H1 (cell line): Measurements from ENCODE around the gene TRAPPC2. TPM values are rescaled to one million over a fixed set of nuclear protein-coding genes. Genes with fewer than 3 reads are reported as not detected.

Source experiments
- CTCF ChIA-PET: fragments of 300-600 bp; sonication (Branson Sonifier 250); formaldehyde crosslinking; loops from one replicate; lab custom pipeline; 2021; ENCODE audit not compliant: partially characterized antibody; lab: Charles Lee
- POLR2A ChIA-PET: fragments of 300-600 bp; sonication (Branson Sonifier 250); formaldehyde crosslinking; loops from one replicate; lab custom pipeline; 2021; ENCODE audit warnings: inconsistent platforms; ENCODE audit not compliant: partially characterized antibody; lab: Charles Lee
- DNase-seq, 2 experiments: peaks; one replicate each; pipeline versions ENCODE4 v3.0.0 to v3.0.0-alpha.2; 2010 to 2022; ENCODE audit warnings: low spot score in 2 of 2, low read depth in 1 of 2, mixed read lengths in 1 of 2
- FAIRE-seq: peaks from 2 replicates; lab custom pipeline; 2011; peaks lifted over from hg19 to GRCh38; lab: Jason Lieb, UNC
- H2AFZ ChIP-seq: 2 replicates; pipeline ENCODE4 v1.8.1; 2012; ENCODE audit warnings: low read length, inconsistent platforms
- H2AK5ac ChIP-seq: 2 replicates; pipeline ENCODE4 v1.6.1; 2013; ENCODE audit warnings: low read depth, low read length
- H2BK120ac ChIP-seq: replicated peaks from 2 replicates; pipeline ENCODE3; 2013; ENCODE audit warnings: low read depth, low read length, inconsistent platforms
- H2BK12ac ChIP-seq: 2 replicates; pipeline ENCODE4 v1.6.1; 2013; ENCODE audit warnings: low read depth, low read length
- H2BK15ac ChIP-seq: 2 replicates; pipeline ENCODE4 v1.6.1; 2013; ENCODE audit warnings: low read length
- H2BK20ac ChIP-seq: 2 replicates; pipeline ENCODE4 v1.6.1; 2013; ENCODE audit warnings: low read length
- H2BK5ac ChIP-seq: 2 replicates; pipeline ENCODE4 v1.6.1; 2013; ENCODE audit warnings: low read depth, low read length
- H3K14ac ChIP-seq: 2 replicates; pipeline ENCODE4 v1.6.1; 2013; ENCODE audit warnings: inconsistent platforms; ENCODE audit not compliant: insufficient read length
- H3K18ac ChIP-seq: 2 replicates; pipeline ENCODE4 v1.6.1; 2013; ENCODE audit warnings: low read length; ENCODE audit errors: extremely low read depth
- H3K23ac ChIP-seq: 2 replicates; pipeline ENCODE4 v1.6.1; 2013; ENCODE audit warnings: inconsistent platforms; ENCODE audit not compliant: insufficient read length
- H3K23me2 ChIP-seq: 2 replicates; pipeline ENCODE4 v1.6.1; 2013; ENCODE audit warnings: low read depth, low read length
- H3K27ac ChIP-seq: 2 replicates; pipeline ENCODE4 v1.6.1; 2011; ENCODE audit warnings: low read depth, low read length, inconsistent platforms
- H3K27me3 ChIP-seq, 4 experiments: replicated peaks in 1 of 4; 1 replicate in 1 of 4; 2 replicates in 3 of 4; pipeline versions ENCODE4 v1.6.1 to v1.8.1; 2011 to 2013; ENCODE audit warnings: low read length in 3 of 4, mild to moderate bottlenecking in 3 of 4, inconsistent platforms in 2 of 4, mixed read lengths in 2 of 4, moderate library complexity in 1 of 4; ENCODE audit not compliant: control insufficient read depth in 3 of 4, insufficient read depth in 3 of 4; ENCODE audit errors: extremely low read depth in 1 of 4
- H3K36me3 ChIP-seq, 4 experiments: 2 replicates each; pipeline versions ENCODE4 v1.6.1 to v1.8.1; 2011 to 2013; ENCODE audit warnings: mild to moderate bottlenecking in 4 of 4, low read length in 3 of 4, moderate library complexity in 2 of 4, control low read depth in 1 of 4, inconsistent platforms in 1 of 4; ENCODE audit not compliant: insufficient read depth in 4 of 4, control insufficient read depth in 2 of 4
- H3K4ac ChIP-seq: replicated peaks from 2 replicates; pipeline ENCODE3; 2013; ENCODE audit warnings: low read length, low read depth, mixed read lengths, inconsistent platforms; ENCODE audit not compliant: insufficient read length
- H3K4me1 ChIP-seq, 4 experiments: replicated peaks in 1 of 4; 1 replicate in 1 of 4; 2 replicates in 3 of 4; pipeline versions ENCODE4 v1.6.1 to v1.8.1; 2011 to 2013; ENCODE audit warnings: low read length in 3 of 4, inconsistent platforms in 2 of 4, mixed read lengths in 1 of 4; ENCODE audit not compliant: insufficient read depth in 4 of 4, control insufficient read depth in 3 of 4
- H3K4me2 ChIP-seq, 2 experiments: 2 replicates each; pipeline versions ENCODE4 v1.6.1 to v1.8.1; 2011 to 2013; ENCODE audit warnings: low read depth in 2 of 2, low read length in 2 of 2, control low read depth in 1 of 2, inconsistent platforms in 1 of 2, mild to moderate bottlenecking in 1 of 2; ENCODE audit not compliant: insufficient read depth in 1 of 2
- H3K4me3 ChIP-seq, 4 experiments: fragments of 200-600, 300-600 bp in 1 of 4; sonication (generic), shearing (Covaris generic), sonication (Bioruptor Twin) in 1 of 4; 2 replicates each; pipeline versions ENCODE4 v1.5.1 to v1.8.1; 2011 to 2016; ENCODE audit warnings: low read length in 4 of 4, low read depth in 3 of 4, control low read depth in 2 of 4, inconsistent platforms in 2 of 4, mild to moderate bottlenecking in 2 of 4, mixed read lengths in 1 of 4, moderate library complexity in 1 of 4; ENCODE audit not compliant: insufficient read depth in 2 of 4; ENCODE audit errors: extremely low read depth in 1 of 4
- H3K56ac ChIP-seq: replicated peaks from 2 replicates; pipeline ENCODE3; 2013; ENCODE audit warnings: low read depth, mild to moderate bottlenecking, mixed read lengths, low read length, inconsistent platforms; ENCODE audit not compliant: insufficient read length
- H3K79me1 ChIP-seq: 2 replicates; pipeline ENCODE4 v1.6.1; 2013; ENCODE audit warnings: low read depth, low read length, control low read depth
- H3K79me2 ChIP-seq, 2 experiments: 2 replicates each; pipeline versions ENCODE4 v1.6.1 to v1.8.1; 2012 to 2013; ENCODE audit warnings: low read length in 2 of 2, mild to moderate bottlenecking in 2 of 2, inconsistent platforms in 1 of 2; ENCODE audit not compliant: insufficient read depth in 2 of 2, control insufficient read depth in 1 of 2
- H3K9ac ChIP-seq, 4 experiments: replicated peaks in 1 of 4; 1 replicate in 1 of 4; 2 replicates in 3 of 4; pipeline versions ENCODE4 v1.6.1 to v1.8.1; 2011 to 2013; ENCODE audit warnings: low read depth in 3 of 4, low read length in 3 of 4, control low read depth in 2 of 4, mild to moderate bottlenecking in 2 of 4, moderate library complexity in 2 of 4, inconsistent platforms in 1 of 4; ENCODE audit errors: extremely low read depth in 1 of 4
- H3K9me3 ChIP-seq, 2 experiments: 2 replicates each; pipeline versions ENCODE4 v1.6.1 to v1.8.1; 2012 to 2013; ENCODE audit warnings: mild to moderate bottlenecking in 2 of 2, moderate library complexity in 2 of 2, control low read depth in 1 of 2, inconsistent platforms in 1 of 2, low read depth in 1 of 2, low read length in 1 of 2, mixed read lengths in 1 of 2; ENCODE audit not compliant: insufficient read depth in 2 of 2
- H4K20me1 ChIP-seq, 2 experiments: replicated peaks in 1 of 2; 2 replicates each; pipeline versions ENCODE3 to v1.8.1; 2011 to 2013; ENCODE audit warnings: inconsistent platforms in 2 of 2, low read length in 2 of 2, mild to moderate bottlenecking in 1 of 2; ENCODE audit not compliant: insufficient read depth in 2 of 2, control insufficient read depth in 1 of 2
- H4K5ac ChIP-seq: 2 replicates; pipeline ENCODE4 v1.6.1; 2013; ENCODE audit warnings: low read length, low read depth, mixed read lengths, inconsistent platforms; ENCODE audit not compliant: insufficient read length
- H4K8ac ChIP-seq: 2 replicates; pipeline ENCODE4 v1.8.0; 2013; ENCODE audit warnings: mild to moderate bottlenecking, moderate library complexity, low read length, inconsistent platforms; ENCODE audit not compliant: insufficient read depth; ENCODE audit errors: extremely low read depth
- H4K91ac ChIP-seq: replicated peaks from 2 replicates; pipeline ENCODE3; 2013; ENCODE audit warnings: low read length, mixed read lengths, inconsistent platforms; ENCODE audit not compliant: insufficient read length
- ASH2L ChIP-seq: fragments of 200-600, 300-600 bp; sonication (generic); IDR thresholded peaks from one replicate; pipeline ENCODE4 v1.7.1; 2017; ENCODE audit warnings: low read length
- ATF2 ChIP-seq: IDR thresholded peaks from 2 replicates; pipeline ENCODE4 v1.6.1; 2012; ENCODE audit warnings: low read length, inconsistent platforms
- BCL11A ChIP-seq, 2 experiments: IDR thresholded peaks; one replicate each; pipeline ENCODE4 v1.6.1; 2011; ENCODE audit warnings: low read depth in 2 of 2, low read length in 2 of 2, mild to moderate bottlenecking in 2 of 2
- CHD2 ChIP-seq: IDR thresholded peaks from 2 replicates; pipeline ENCODE4 v1.6.1; 2012; ENCODE audit warnings: low read length, improper control_type of control experiment
- GTF2F1 ChIP-seq: IDR thresholded peaks from 2 replicates; pipeline ENCODE4 v1.6.1; 2012; ENCODE audit warnings: low read depth, low read length, improper control_type of control experiment, borderline replicate concordance
- HDAC2 ChIP-seq, 2 experiments: fragments of 300-600 bp in 1 of 2; sonication (generic) in 1 of 2; IDR thresholded peaks; 2 replicates each; pipeline ENCODE4 v1.6.1; 2011 to 2012; ENCODE audit warnings: low read depth in 2 of 2, low read length in 2 of 2, mild to moderate bottlenecking in 2 of 2, moderate library complexity in 2 of 2, borderline replicate concordance in 1 of 2, inconsistent platforms in 1 of 2
- KDM4A ChIP-seq: IDR thresholded peaks from one replicate; pipeline ENCODE4 v1.7.1; 2012; ENCODE audit warnings: low read depth, mild to moderate bottlenecking, moderate library complexity, low read length, inconsistent platforms; ENCODE audit not compliant: severe bottlenecking
- KDM5A ChIP-seq: fragments of 200-600 bp; IDR thresholded peaks from 2 replicates; pipeline ENCODE4 v1.7.1; 2012; ENCODE audit warnings: mild to moderate bottlenecking, low read length, inconsistent platforms, mixed read lengths
- POLR2A ChIP-seq, 2 experiments: IDR thresholded peaks; 1 replicate in 1 of 2; 2 replicates in 1 of 2; pipeline ENCODE4 v1.6.1; 2011; ENCODE audit warnings: low read depth in 2 of 2, low read length in 2 of 2, mild to moderate bottlenecking in 2 of 2; ENCODE audit errors: control extremely low read depth in 1 of 2
- POLR2AphosphoS5 ChIP-seq: IDR thresholded peaks from 2 replicates; pipeline ENCODE4 v1.6.1; 2011; ENCODE audit warnings: low read depth, low read length
- RXRA ChIP-seq: IDR thresholded peaks from 2 replicates; pipeline ENCODE4 v1.6.1; 2011; ENCODE audit warnings: low read depth, mild to moderate bottlenecking, low read length, moderate library complexity; ENCODE audit not compliant: insufficient read depth
- SIN3A ChIP-seq, 2 experiments: IDR thresholded peaks in 1 of 2; conservative IDR thresholded peaks in 1 of 2; 2 replicates each; pipeline ENCODE4 v1.6.1; 2011 to 2012; ENCODE audit warnings: low read length in 2 of 2, improper control_type of control experiment in 1 of 2, low read depth in 1 of 2, mild to moderate bottlenecking in 1 of 2
- SP1 ChIP-seq: IDR thresholded peaks from 2 replicates; pipeline ENCODE4 v1.6.1; 2011; ENCODE audit warnings: low read depth, low read length
- WGBS, 2 experiments: shearing (Covaris generic) in 1 of 2; methylation state at CpG; one replicate each; pipeline versions ENCODE4 v1.1.6 to v1.1.7; 2013 to 2015; ENCODE audit warnings: low lambda C conversion rate in 2 of 2, mixed read lengths in 2 of 2, inconsistent platforms in 1 of 2, low coverage in 1 of 2, missing lambda C conversion rate in 1 of 2; ENCODE audit not compliant: insufficient replicate concordance in 2 of 2, insufficient coverage in 1 of 2, insufficient read length in 1 of 2; ENCODE audit errors: extremely low coverage in 1 of 2, missing lambda C conversion rate in 1 of 2; 5-methylcytosine and 5-hydroxymethylcytosine counted together
- polyA plus RNA-seq, 7 experiments: library from polyadenylated mRNA; depleted of rRNA in 3 of 7; stranded (reverse) in 5 of 7; unstranded in 2 of 7; fragments of >200 nt in 5 of 7; fragments of 200-250 nt in 2 of 7; gene quantifications; 1 replicate in 5 of 7; 2 replicates in 1 of 7; 4 replicates in 1 of 7; pipeline versions ENCODE4 v1.2.1 to v1.2.3, GENCODE V29; 2011 to 2013; ENCODE audit warnings: missing spikeins in 2 of 7, mixed read lengths in 2 of 7
- total RNA-seq: library from RNA; stranded (reverse); fragmentation: NEBNext Ultra II Directional; extraction: Animal tissue kit (Norgen Biotek cat#: 25700); gene quantifications from 2 replicates; pipeline ENCODE4 v1.2.1, GENCODE V29; 2021

The TRAPPC2 gene
- total and polyA plus RNA-seq, 2 of the 8 experiments (the other 6 are each of a cell fraction or from before 2014, with no cell fraction given): 6.7 to 10.8 TPM

GRCh38 chrX:13703589-13703988, 30.8 kb downstream of the TRAPPC2 start:
- Histone ChIP-seq H3K14ac (no peak overlapping the region), H4K5ac (no peak overlapping the region), H3K23ac (no peak overlapping the region), H4K8ac (no peak overlapping the region), H2BK20ac (no peak overlapping the region), H3K9ac (no peak overlapping the region), H3K4me1 (peaks cover 0 to 4% (median 2%) of the 10 kb centered on the region in 4 experiments; a peak in 3 of 7 replicates), H2BK15ac (no peak overlapping the region), H4K20me1 (peaks cover 0 to 9% of the 10 kb centered on the region in 2 experiments), H3K56ac (no peak overlapping the region), H3K79me2 (peaks cover 0 to 62% of the 10 kb centered on the region in 2 experiments; a peak in 2 of 4 replicates), H3K9me3 (no peaks in the 10 kb centered on the region), H2BK5ac (no peak overlapping the region), H2AFZ (no peak overlapping the region), H3K27ac (no peak overlapping the region), H2AK5ac (no peak overlapping the region), H3K79me1 (peaks cover 6% of the 10 kb centered on the region), H3K23me2 (no peaks in the 10 kb centered on the region), H3K18ac (no peak overlapping the region), H2BK120ac (no peak overlapping the region), H3K27me3 (no peaks in the 10 kb centered on the region), H3K36me3 (no peaks in the 10 kb centered on the region; a peak in 3 of 8 replicates), H3K4me3 (no peak overlapping the region), H2BK12ac (no peak overlapping the region), H4K91ac (no peak overlapping the region), H3K4ac (no peak overlapping the region), H3K4me2 (no peak overlapping the region)
- FAIRE-seq (no peak), DNase-seq (no peak)
- POLR2A ChIA-PET: no interaction called here
- WGBS, 2 experiments: 81% methylated on average over 3 of the region's 3 CpGs; no CpG with 5 or more reads in 1 of the 2 experiments
- CTCF ChIA-PET: interaction anchor here (1.2 kb wide), 1 partner anchor 57 kb away, joined by 3 read pairs; no protein-coding TSS in a partner anchor
- TF ChIP-seq POLR2AphosphoS5: no peak
- no peak for TF ChIP-seq HDAC2 (IDR thresholded peaks at IDR 0.05; ENCODE audit: borderline replicate concordance in 1 of 2, low read depth in 2 of 2, low read length in 2 of 2)
- TF ChIP-seq ASH2L: no peak
- no peak for TF ChIP-seq SIN3A (conservative IDR thresholded peaks at IDR 0.05 in 1 of 2, IDR thresholded peaks at IDR 0.05 in 1 of 2; ENCODE audit: low read depth in 1 of 2, low read length in 2 of 2)
- no peak for TF ChIP-seq GTF2F1
- no peak for TF ChIP-seq CHD2
- no peak for TF ChIP-seq ATF2
- no peak for TF ChIP-seq SP1
- no peak for TF ChIP-seq KDM4A
- TF ChIP-seq RXRA: no peak
- no peak for TF ChIP-seq KDM5A
- TF ChIP-seq BCL11A (IDR thresholded peaks at IDR 0.05; ENCODE audit: low read depth in 2 of 2, low read length in 2 of 2): no peak
- no peak for TF ChIP-seq POLR2A (IDR thresholded peaks at IDR 0.05; ENCODE audit: control extremely low read depth in 1 of 2, low read depth in 2 of 2, low read length in 2 of 2)
